HepG2 (cell line): ENCODE results near the gene ANKRD11. TPM values are rescaled to one million over a fixed set of nuclear protein-coding genes. Genes with fewer than 3 reads are reported as not detected.

ENCODE experiments used
- BCL6 ChIP-seq: IDR thresholded peaks from 2 replicates; pipeline ENCODE4 v1.6.1; 2016; ENCODE audit warnings: missing genetic modification reagents, missing compliant biosample characterization
- DDIT3 ChIP-seq: sonication (generic); formaldehyde crosslinking; IDR thresholded peaks from 2 replicates; pipeline ENCODE4 v1.4.0; 2020; ENCODE audit warnings: mild to moderate bottlenecking, missing genetic modification reagents
- JARID2 ChIP-seq: sonication (generic); formaldehyde crosslinking; IDR thresholded peaks from 2 replicates; pipeline ENCODE4 v1.8.1; 2023; ENCODE audit warnings: missing genetic modification reagents, inconsistent platforms; ENCODE audit not compliant: insufficient replicate concordance
- JUND ChIP-seq: sonication (generic); formaldehyde crosslinking; IDR thresholded peaks from 2 replicates; pipeline ENCODE4 v1.8.0; 2022; ENCODE audit warnings: mild to moderate bottlenecking, missing genetic modification reagents
- KMT2A ChIP-seq: sonication (generic); formaldehyde crosslinking; IDR thresholded peaks from 2 replicates; pipeline ENCODE4 v1.4.0; 2020; ENCODE audit warnings: missing genetic modification reagents
- MXD4 ChIP-seq: IDR thresholded peaks from 2 replicates; pipeline ENCODE4 v1.6.1; 2016; ENCODE audit warnings: mild to moderate bottlenecking, missing biosample characterization, missing genetic modification reagents
- NR2F6 ChIP-seq, 2 experiments: IDR thresholded peaks; 2 replicates each; pipeline ENCODE4 v1.6.1; 2016; ENCODE audit warnings: antibody characterized with exemption in 1 of 2, mild to moderate bottlenecking in 1 of 2
- POGK ChIP-seq: sonication (generic); formaldehyde crosslinking; conservative IDR thresholded peaks from 2 replicates; pipeline ENCODE4 v1.8.0; 2022; ENCODE audit warnings: mild to moderate bottlenecking, moderate library complexity, missing genetic modification reagents
- SPEN ChIP-seq: sonication (generic); formaldehyde crosslinking; IDR thresholded peaks from 2 replicates; pipeline ENCODE4 v1.5.1; 2020; ENCODE audit warnings: low read depth, mild to moderate bottlenecking, missing genetic modification reagents
- UBTF ChIP-seq: sonication (generic); formaldehyde crosslinking; IDR thresholded peaks from 2 replicates; pipeline ENCODE4 v1.4.0; 2020; ENCODE audit warnings: mild to moderate bottlenecking, missing genetic modification reagents
- ZBTB33 ChIP-seq: sonication (generic); formaldehyde crosslinking; IDR thresholded peaks from 2 replicates; pipeline ENCODE4 v1.4.0; 2020; ENCODE audit warnings: missing genetic modification reagents
- ZFP36 ChIP-seq: fragments of 150-350 bp; IDR thresholded peaks from 2 replicates; pipeline ENCODE4 v1.6.1; 2018; ENCODE audit warnings: borderline replicate concordance, low read length, low read depth; ENCODE audit not compliant: partially characterized antibody
- ZFY ChIP-seq: sonication (generic); formaldehyde crosslinking; IDR thresholded peaks from 2 replicates; pipeline ENCODE4 v1.4.0; 2020; ENCODE audit warnings: missing genetic modification reagents
- ZKSCAN8 ChIP-seq: IDR thresholded peaks from 2 replicates; pipeline ENCODE4 v1.6.1; 2016; ENCODE audit warnings: borderline replicate concordance, missing genetic modification reagents, missing compliant biosample characterization
- ZNF121 ChIP-seq: sonication (generic); formaldehyde crosslinking; IDR thresholded peaks from 2 replicates; pipeline ENCODE4 v1.5.0; 2020; ENCODE audit warnings: mild to moderate bottlenecking, missing genetic modification reagents
- ZNF451 ChIP-seq: sonication (generic); formaldehyde crosslinking; IDR thresholded peaks from 2 replicates; pipeline ENCODE4 v1.5.0; 2020; ENCODE audit warnings: mild to moderate bottlenecking, missing genetic modification reagents
- ZNF484 ChIP-seq: sonication (generic); formaldehyde crosslinking; IDR thresholded peaks from 2 replicates; pipeline ENCODE4 v1.5.1; 2020; ENCODE audit warnings: mild to moderate bottlenecking, low read depth, missing genetic modification reagents, borderline replicate concordance
- ZNF605 ChIP-seq: sonication (generic); formaldehyde crosslinking; IDR thresholded peaks from 2 replicates; pipeline ENCODE4 v1.8.0; 2022; ENCODE audit warnings: mild to moderate bottlenecking, missing genetic modification reagents
- ZNF678 ChIP-seq: sonication (generic); formaldehyde crosslinking; IDR thresholded peaks from 2 replicates; pipeline ENCODE4 v1.4.0; 2020; ENCODE audit warnings: mild to moderate bottlenecking, missing genetic modification reagents
- ZNF777 ChIP-seq: sonication (generic); formaldehyde crosslinking; IDR thresholded peaks from 2 replicates; pipeline ENCODE4 v1.4.0; 2020; ENCODE audit warnings: missing genetic modification reagents
- ZNF790 ChIP-seq: sonication (generic); formaldehyde crosslinking; IDR thresholded peaks from 2 replicates; pipeline ENCODE4 v1.8.0; 2022; ENCODE audit warnings: missing genetic modification reagents, mild to moderate bottlenecking, borderline replicate concordance
- polyA plus RNA-seq, 8 experiments: library from polyadenylated mRNA; depleted of rRNA in 3 of 8; stranded (reverse) in 7 of 8; unstranded in 1 of 8; fragments of >200 nt; fragmentation: Illumina TruSeq in 4 of 8; extraction: Trizol in 4 of 8; gene quantifications; 2 replicates each; pipeline versions ENCODE4 v1.2.1 to v1.2.3, GENCODE V29; 2011 to 2016; ENCODE audit warnings: low read depth in 4 of 8, missing spikeins in 1 of 8, mixed read lengths in 1 of 8; ENCODE audit not compliant: insufficient read depth in 1 of 8
- total RNA-seq, 5 experiments: library from RNA; depleted of rRNA; stranded (reverse); fragments of >200 nt; fragmentation: Illumina TruSeq; extraction: Trizol; gene quantifications; 2 replicates each; pipeline ENCODE4 v1.2.3, GENCODE V29; 2016; ENCODE audit warnings: low read depth in 1 of 5
- TF ChIP-seq, protein P1 (sequence below): sonication (generic); formaldehyde crosslinking; IDR thresholded peaks from 2 replicates; pipeline ENCODE4 v1.4.0; 2020; ENCODE audit warnings: mild to moderate bottlenecking, missing genetic modification reagents

Gene ANKRD11
- total and polyA plus RNA-seq, 2 of the 13 experiments (the other 11 are each of a cell fraction or from before 2014, with no cell fraction given), result 21.4 to 38.4 TPM

DNA sequence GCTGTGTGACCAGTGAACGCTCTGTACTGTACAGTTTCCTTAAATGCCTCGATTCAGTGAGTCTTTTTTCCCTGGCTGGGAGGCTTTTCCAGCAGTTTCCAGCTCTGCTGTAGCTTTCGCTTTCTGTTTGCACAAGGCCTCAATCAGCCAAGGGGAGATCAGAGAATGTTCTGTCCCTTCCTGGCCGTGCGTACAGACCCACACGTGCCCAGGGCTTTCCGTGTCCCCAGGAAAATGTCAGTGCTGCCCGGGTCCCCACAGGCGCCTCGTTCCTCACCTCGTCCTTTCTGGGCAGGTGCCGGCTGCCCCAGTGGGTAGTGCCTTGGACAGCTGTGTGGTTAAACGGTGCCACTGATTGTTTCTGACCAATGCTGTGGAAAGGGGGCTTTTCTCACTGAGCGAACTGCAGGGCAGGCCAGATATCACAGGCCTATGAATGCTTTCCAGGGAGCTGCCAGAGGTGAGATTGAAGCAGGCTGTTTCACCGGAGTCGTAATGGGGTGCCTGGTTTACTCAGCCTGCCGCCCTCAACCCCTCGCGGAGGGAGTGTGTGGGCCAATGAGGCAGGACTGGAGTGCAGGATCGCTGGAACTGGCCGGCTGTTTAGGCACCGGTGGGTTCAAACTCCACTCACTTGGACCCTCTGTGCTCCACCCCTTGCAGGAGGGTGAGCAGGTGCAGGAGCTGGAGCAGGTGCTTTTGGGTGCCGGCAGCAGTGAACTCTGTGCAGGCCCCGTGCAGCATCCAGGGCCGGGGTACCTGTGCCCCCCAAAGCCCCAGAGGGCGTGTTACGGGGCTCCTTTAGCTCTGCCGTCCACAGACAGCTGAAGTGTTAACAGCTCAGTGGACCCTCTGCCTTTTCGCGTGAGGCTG, 228.4 kb downstream of the ANKRD11 start (continued):
- TF ChIP-seq KMT2A, result peak; percentile 55; the same call in 1 of the 2 replicates
- no peak for TF ChIP-seq ZKSCAN8 (CRISPR knock-in tag)
- TF ChIP-seq JUND (CRISPR knock-in tag), result peak; percentile 24; the same call in 1 of the 2 replicates
- TF ChIP-seq JARID2 (CRISPR knock-in tag), result no peak
- peak; percentile 42; the same call in 1 of the 2 replicates for TF ChIP-seq ZNF451 (CRISPR knock-in tag)
- TF ChIP-seq UBTF (CRISPR knock-in tag), result peak; percentile 71
- 0 out of 2 replicates have a peak, but pooled peaks have one; percentile 8 for TF ChIP-seq BCL6 (CRISPR knock-in tag)
- TF ChIP-seq ZNF484 (CRISPR knock-in tag), result no peak
- peak; percentile 49; the same call in 1 of the 2 replicates for TF ChIP-seq ZFY (CRISPR knock-in tag)
- peak; percentile 30; the same call in 1 of the 2 replicates for TF ChIP-seq ZNF605 (CRISPR knock-in tag)
- no peak for TF ChIP-seq NR2F6 (IDR thresholded peaks at IDR 0.05)
- TF ChIP-seq NR2F6 (CRISPR knock-in tag; IDR thresholded peaks at IDR 0.05), result no peak
- TF ChIP-seq POGK (CRISPR knock-in tag), result peak; percentile 17; the same call in 1 of the 2 replicates
- TF ChIP-seq ZNF121 (CRISPR knock-in tag), result no peak
- no peak for TF ChIP-seq ZBTB33 (CRISPR knock-in tag)
- TF ChIP-seq ZFP36, result no peak
- peak; percentile 30; the same call in 1 of the 2 replicates for TF ChIP-seq SPEN
- peak; percentile 80; the same call in 1 of the 2 replicates for TF ChIP-seq ZNF678
- TF ChIP-seq MXD4 (CRISPR knock-in tag), result peak; percentile 60; the same call in 1 of the 2 replicates
- TF ChIP-seq DDIT3 (CRISPR knock-in tag), result no peak
- TF ChIP-seq ZNF777 (CRISPR knock-in tag), result 0 out of 2 replicates have a peak, but pooled peaks have one; percentile 40
- TF ChIP-seq ZNF790 (CRISPR knock-in tag), result peak; percentile 53; the same call in 1 of the 2 replicates
- TF ChIP-seq, protein P1, sequence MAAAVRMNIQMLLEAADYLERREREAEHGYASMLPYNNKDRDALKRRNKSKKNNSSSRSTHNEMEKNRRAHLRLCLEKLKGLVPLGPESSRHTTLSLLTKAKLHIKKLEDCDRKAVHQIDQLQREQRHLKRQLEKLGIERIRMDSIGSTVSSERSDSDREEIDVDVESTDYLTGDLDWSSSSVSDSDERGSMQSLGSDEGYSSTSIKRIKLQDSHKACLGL (CRISPR knock-in tag), result peak; percentile 76; the same call in 1 of the 2 replicates
